H1 (cell line): ENCODE results near the gene SMLR1. TPM values are rescaled to one million over a fixed set of nuclear protein-coding genes. Genes with fewer than 3 reads are reported as not detected.

Experiments used
- EP300 ChIP-seq, 2 experiments: IDR thresholded peaks; 1 replicate in 1 of 2; 2 replicates in 1 of 2; pipeline ENCODE4 v1.6.1; 2011 to 2012; ENCODE audit warnings: low read depth in 2 of 2, low read length in 2 of 2, mild to moderate bottlenecking in 2 of 2, borderline replicate concordance in 1 of 2, inconsistent platforms in 1 of 2, moderate library complexity in 1 of 2
- FOSL1 ChIP-seq: IDR thresholded peaks from 2 replicates; pipeline ENCODE4 v1.6.1; 2011; ENCODE audit warnings: mild to moderate bottlenecking, low read depth, low read length, moderate library complexity; ENCODE audit not compliant: insufficient read depth
- RAD21 ChIP-seq, 2 experiments: IDR thresholded peaks in 1 of 2; conservative IDR thresholded peaks in 1 of 2; 2 replicates each; pipeline ENCODE4 v1.6.1; 2011; ENCODE audit warnings: low read depth in 2 of 2, low read length in 2 of 2, improper control_type of control experiment in 1 of 2, inconsistent platforms in 1 of 2, mild to moderate bottlenecking in 1 of 2, moderate library complexity in 1 of 2
- polyA plus RNA-seq, 7 experiments: library from polyadenylated mRNA; depleted of rRNA in 3 of 7; stranded (reverse) in 5 of 7; unstranded in 2 of 7; fragments of >200 nt in 5 of 7; fragments of 200-250 nt in 2 of 7; gene quantifications; 1 replicate in 5 of 7; 2 replicates in 1 of 7; 4 replicates in 1 of 7; pipeline versions ENCODE4 v1.2.1 to v1.2.3, GENCODE V29; 2011 to 2013; ENCODE audit warnings: missing spikeins in 2 of 7, mixed read lengths in 2 of 7
- total RNA-seq: library from RNA; stranded (reverse); fragmentation: NEBNext Ultra II Directional; extraction: Animal tissue kit (Norgen Biotek cat#: 25700); gene quantifications from 2 replicates; pipeline ENCODE4 v1.2.1, GENCODE V29; 2021

The SMLR1 gene
- total and polyA plus RNA-seq, 2 of the 8 experiments (the other 6 are each of a cell fraction or from before 2014, with no cell fraction given) = not detected

GRCh38 chr6:130849594-130849993 is 22.4 kb downstream of the SMLR1 start (continued):
- no peak for TF ChIP-seq EP300 (IDR thresholded peaks at IDR 0.05; ENCODE audit: borderline replicate concordance in 1 of 2, low read depth in 2 of 2, low read length in 2 of 2)
- TF ChIP-seq FOSL1 = no peak
- no peak for TF ChIP-seq RAD21 (IDR thresholded peaks at IDR 0.05 in 1 of 2, conservative IDR thresholded peaks at IDR 0.05 in 1 of 2; ENCODE audit: low read depth in 2 of 2, low read length in 2 of 2)
